GM12872 (cell line): ENCODE results near the gene MKS1.

Experiments
- CTCF ChIP-seq: IDR thresholded peaks from 3 replicates; pipeline ENCODE4 v1.5.1; 2011; ENCODE audit warnings: low read depth, mild to moderate bottlenecking, low read length, moderate library complexity; ENCODE audit not compliant: insufficient read depth

Gene MKS1

GRCh38 chr17:58239987-58240386, 20.9 kb upstream of the MKS1 start:
- no peak for TF ChIP-seq CTCF

GRCh38 chr17:58238147-58238634, 19.1 kb upstream of the MKS1 start, which contains the start of gene LPO:
LPO (plus strand) TSS chr17:58238584; CDS start chr17:58242980, 4,396 bp downstream.
- TF ChIP-seq CTCF = no peak

GRCh38 chr17:58236394-58236793, 17.3 kb upstream of the MKS1 start:
- no peak for TF ChIP-seq CTCF

- TF ChIP-seq CTCF = no peak
These were observed 16.8 kb upstream of the MKS1 start for GRCh38 chr17:58235821-58236220.

- TF ChIP-seq CTCF = no peak
These were observed 15.5 kb upstream of the MKS1 start for GRCh38 chr17:58234512-58234911.

GRCh38 chr17:58233543-58233942, 14.5 kb upstream of the MKS1 start:
- TF ChIP-seq CTCF = no peak

- TF ChIP-seq CTCF = 0 out of 3 replicates have a peak, but pooled peaks have one; percentile 16
These were observed 13.7 kb upstream of the MKS1 start for GRCh38 chr17:58232707-58233156.

GRCh38 chr17:58231641-58232040, 12.6 kb upstream of the MKS1 start:
- no peak for TF ChIP-seq CTCF
